ENCODE data around the gene HRCT1.

- TF ChIP-seq CTCF (IDR thresholded peaks at IDR 0.05): no peak
- TF ChIP-seq POLR2A (IDR thresholded peaks at IDR 0.05): no peak
These were observed 9.8 kb downstream of the HRCT1 start for GRCh38 chr9:35915681-35916294.

Data from heart left ventricle (tissue), 13 donors.